Adrenal gland (tissue), 12 donors: ENCODE measurements around the gene PIMREG. TPM values are rescaled to one million over a fixed set of nuclear protein-coding genes. Genes with fewer than 3 reads are reported as not detected.

Experiments used
- DNase-seq, 7 donors: peaks; one replicate each; pipeline ENCODE4 v3.0.0-alpha.2; 2019 to 2020
- H3K27ac ChIP-seq, 5 donors: fragments of 200-600 bp; sonication (generic) in 4 of 5; 1 replicate in 3 of 5; 2 replicates in 2 of 5; pipeline versions ENCODE4 v1.5.1 to v1.8.0; 2016 to 2020; ENCODE audit warnings: mild to moderate bottlenecking in 1 of 5
- H3K27me3 ChIP-seq: fragments of 200-600 bp; 2 replicates; pipeline ENCODE4 v1.8.0; 2021
- H3K36me3 ChIP-seq, 2 donors: fragments of 200-600 bp; replicated peaks in 1 of 2; 1 replicate in 1 of 2; 2 replicates in 1 of 2; pipeline versions ENCODE4 v1.5.1 to v1.8.0; 2018 to 2022
- H3K4me1 ChIP-seq, 2 donors: fragments of 200-600 bp; replicated peaks in 1 of 2; 1 replicate in 1 of 2; 2 replicates in 1 of 2; pipeline versions ENCODE4 v1.5.1 to v1.8.0; 2018 to 2021
- H3K4me3 ChIP-seq, 4 donors: fragments of 200-600 bp; sonication (generic) in 3 of 4; one replicate each; pipeline ENCODE4 v1.5.1; 2016 to 2018
- H3K9me3 ChIP-seq, 3 donors: fragments of 200-600 bp; sonication (generic) in 1 of 3; replicated peaks in 1 of 3; 1 replicate in 2 of 3; 2 replicates in 1 of 3; pipeline versions ENCODE4 v1.5.1 to v1.8.0; 2016 to 2021
- POLR2A ChIP-seq, 2 donors: fragments of 450-650 bp; IDR thresholded peaks; one replicate each; pipeline ENCODE4 v1.6.1; 2017; ENCODE audit warnings: antibody characterized with exemption in 2 of 2, mild to moderate bottlenecking in 2 of 2, moderate library complexity in 1 of 2
- WGBS, 4 donors: extraction: QIAGEN DNeasy Blood & Tissue Kit in 2 of 4; methylation state at CpG; one replicate each; pipeline versions ENCODE4 v1.1.5 to v1.1.7; 2013 to 2017; 5-methylcytosine and 5-hydroxymethylcytosine counted together
- intact Hi-C, 2 donors: fragments of 100-400 bp; cut with DNase I; formaldehyde crosslinking; loops; one replicate each; pipeline versions ENCODE4 v1.14.1 to v1.15.0; 2022 to 2023
- polyA plus RNA-seq, 3 donors: library from polyadenylated mRNA; stranded (reverse); fragments of 200-250 nt in 2 of 3; fragments of 350-450 nt in 1 of 3; fragmentation: Illumina TruSeq in 1 of 3; extraction: RNeasy Lipid Tissue Mini Kit (QIAGEN cat#74804) in 1 of 3; gene quantifications; one replicate each; pipeline ENCODE4 v1.2.3, GENCODE V29; 2013 to 2014
- total RNA-seq, 9 donors: library from RNA; depleted of rRNA in 4 of 9; stranded (reverse); fragments of >200 nt in 4 of 9; fragments of 120-200 nt in 1 of 9; fragmentation: NEBNext Ultra II Directional in 1 of 9; extraction: Animal tissue kit (Norgen Biotek cat#: 25700) in 1 of 9; gene quantifications; one replicate each; pipeline versions ENCODE4 v1.1.0 to v1.2.4, GENCODE V29; 2013 to 2023
- TF ChIP-seq, protein P1 (sequence below), 6 experiments: fragments of 450-650 bp in 4 of 6; fragments of 200-600 bp in 2 of 6; sonication (generic) in 1 of 6; IDR thresholded peaks; 1 replicate in 5 of 6; 2 replicates in 1 of 6; pipeline versions ENCODE4 v1.5.1 to v1.8.0; 2016 to 2021; ENCODE audit warnings: antibody characterized with exemption in 6 of 6, mild to moderate bottlenecking in 2 of 6, moderate library complexity in 1 of 6
- donor health status: healthy with polysubstance abuse.
- donor health status: Bipolar disorder and iron deficiency.
- donor health status: DM: yes; HTN: yes; CAD: no.
- donor health status: DM: no; HTN: no; CAD: no.
- donor health status: DM: no; HTN: no; CAD: no.
- donor health status: DM: yes; HTN: yes; CAD: no.

PIMREG gene
- total and polyA plus RNA-seq, 12 donors, result 0.72 to 8.4 (median 2.5) TPM

DNA sequence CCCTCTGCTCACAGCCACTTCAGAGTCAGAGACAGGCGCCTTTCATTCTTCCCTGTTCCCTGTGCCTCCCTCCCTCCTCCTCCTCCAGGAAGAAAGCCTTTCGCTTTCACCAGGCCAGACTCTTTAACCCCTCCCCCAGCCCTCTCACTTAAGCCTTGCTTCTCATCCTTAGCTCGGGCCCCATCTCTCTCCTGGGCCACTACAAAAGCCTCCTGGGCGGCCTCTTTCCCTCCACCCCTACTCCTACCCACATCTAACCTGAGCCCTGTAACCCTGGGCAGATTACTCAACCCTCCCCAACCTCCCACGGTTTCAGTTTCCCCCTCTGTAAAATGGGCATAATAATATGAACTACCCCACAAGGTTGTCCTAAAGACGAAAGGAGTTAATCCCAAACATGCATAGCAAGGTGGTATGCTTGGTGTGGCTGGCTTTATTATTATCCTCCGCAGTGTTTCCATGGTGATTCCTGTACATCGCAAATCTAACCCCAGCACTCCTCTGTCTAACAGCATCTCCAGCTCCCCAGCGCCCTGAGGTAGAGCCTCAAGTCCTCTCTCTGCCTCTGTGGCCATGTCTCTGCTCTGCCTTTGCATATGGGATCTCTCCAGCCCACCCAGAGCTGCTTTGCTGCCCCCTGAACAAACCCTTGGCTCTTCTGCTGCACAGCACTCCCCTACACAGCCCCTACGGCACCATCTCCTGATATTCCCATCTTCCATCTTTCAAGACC, 17.7 kb downstream of the PIMREG start:
- WGBS, 4 donors, result 86 to 91% (median 88%) methylated on average over 10 of the region's 10 CpGs
- intact Hi-C loops, result no loop called here
- no peak for TF ChIP-seq POLR2A (IDR thresholded peaks at IDR 0.05)
- TF ChIP-seq, protein P1, sequence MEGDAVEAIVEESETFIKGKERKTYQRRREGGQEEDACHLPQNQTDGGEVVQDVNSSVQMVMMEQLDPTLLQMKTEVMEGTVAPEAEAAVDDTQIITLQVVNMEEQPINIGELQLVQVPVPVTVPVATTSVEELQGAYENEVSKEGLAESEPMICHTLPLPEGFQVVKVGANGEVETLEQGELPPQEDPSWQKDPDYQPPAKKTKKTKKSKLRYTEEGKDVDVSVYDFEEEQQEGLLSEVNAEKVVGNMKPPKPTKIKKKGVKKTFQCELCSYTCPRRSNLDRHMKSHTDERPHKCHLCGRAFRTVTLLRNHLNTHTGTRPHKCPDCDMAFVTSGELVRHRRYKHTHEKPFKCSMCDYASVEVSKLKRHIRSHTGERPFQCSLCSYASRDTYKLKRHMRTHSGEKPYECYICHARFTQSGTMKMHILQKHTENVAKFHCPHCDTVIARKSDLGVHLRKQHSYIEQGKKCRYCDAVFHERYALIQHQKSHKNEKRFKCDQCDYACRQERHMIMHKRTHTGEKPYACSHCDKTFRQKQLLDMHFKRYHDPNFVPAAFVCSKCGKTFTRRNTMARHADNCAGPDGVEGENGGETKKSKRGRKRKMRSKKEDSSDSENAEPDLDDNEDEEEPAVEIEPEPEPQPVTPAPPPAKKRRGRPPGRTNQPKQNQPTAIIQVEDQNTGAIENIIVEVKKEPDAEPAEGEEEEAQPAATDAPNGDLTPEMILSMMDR (IDR thresholded peaks at IDR 0.05), result no peak

DNA sequence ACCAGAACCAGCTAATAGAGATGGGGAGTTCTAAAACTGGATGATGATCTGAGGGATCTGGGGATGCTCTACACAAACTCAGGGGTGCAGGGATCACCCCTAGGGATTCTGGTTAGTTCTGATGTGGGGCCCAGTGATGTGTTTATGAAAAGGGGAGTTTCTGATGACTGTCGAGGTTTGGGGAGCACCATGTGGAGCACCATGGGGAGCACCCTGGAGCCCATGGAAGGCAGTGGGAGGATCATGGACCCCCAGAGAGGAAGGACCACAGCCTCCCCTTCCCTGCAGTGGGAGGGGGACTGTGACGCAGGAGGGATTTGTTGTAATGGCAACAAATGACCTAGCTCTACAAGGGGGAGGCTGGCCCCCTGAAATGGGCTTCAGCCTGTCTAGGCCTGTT, 18.4 kb downstream of the PIMREG start:
- TF ChIP-seq POLR2A (IDR thresholded peaks at IDR 0.05), result no peak
- TF ChIP-seq, protein P1 (IDR thresholded peaks at IDR 0.05), result no peak
- peaks cover 1 to 7% of the 10 kb centered on the region in 2 donors for H3K4me1 ChIP-seq
- no peaks in the 10 kb centered on the region for H3K9me3 ChIP-seq
- no peaks in the 10 kb centered on the region for H3K27me3 ChIP-seq
- intact Hi-C loops, result no loop called here
- no peak overlapping the region for H3K27ac ChIP-seq
- H3K4me3 ChIP-seq, result no peak overlapping the region
- DNase-seq, result no peak
- WGBS, 4 donors, result 86 to 95% (median 90%) methylated on average over 2 of the region's 2 CpGs
- H3K36me3 ChIP-seq, result no peaks in the 10 kb centered on the region

More for the DNA sequence above, 17.7 kb downstream of the PIMREG start:
- H3K36me3 ChIP-seq, result no peaks in the 10 kb centered on the region
- H3K27ac ChIP-seq, result no peak overlapping the region
- peaks cover 8 to 14% of the 10 kb centered on the region in 2 donors for H3K4me1 ChIP-seq
- H3K9me3 ChIP-seq, result no peaks in the 10 kb centered on the region
- no peaks in the 10 kb centered on the region for H3K27me3 ChIP-seq
- DNase-seq, result no peak
- no peak overlapping the region for H3K4me3 ChIP-seq

DNA sequence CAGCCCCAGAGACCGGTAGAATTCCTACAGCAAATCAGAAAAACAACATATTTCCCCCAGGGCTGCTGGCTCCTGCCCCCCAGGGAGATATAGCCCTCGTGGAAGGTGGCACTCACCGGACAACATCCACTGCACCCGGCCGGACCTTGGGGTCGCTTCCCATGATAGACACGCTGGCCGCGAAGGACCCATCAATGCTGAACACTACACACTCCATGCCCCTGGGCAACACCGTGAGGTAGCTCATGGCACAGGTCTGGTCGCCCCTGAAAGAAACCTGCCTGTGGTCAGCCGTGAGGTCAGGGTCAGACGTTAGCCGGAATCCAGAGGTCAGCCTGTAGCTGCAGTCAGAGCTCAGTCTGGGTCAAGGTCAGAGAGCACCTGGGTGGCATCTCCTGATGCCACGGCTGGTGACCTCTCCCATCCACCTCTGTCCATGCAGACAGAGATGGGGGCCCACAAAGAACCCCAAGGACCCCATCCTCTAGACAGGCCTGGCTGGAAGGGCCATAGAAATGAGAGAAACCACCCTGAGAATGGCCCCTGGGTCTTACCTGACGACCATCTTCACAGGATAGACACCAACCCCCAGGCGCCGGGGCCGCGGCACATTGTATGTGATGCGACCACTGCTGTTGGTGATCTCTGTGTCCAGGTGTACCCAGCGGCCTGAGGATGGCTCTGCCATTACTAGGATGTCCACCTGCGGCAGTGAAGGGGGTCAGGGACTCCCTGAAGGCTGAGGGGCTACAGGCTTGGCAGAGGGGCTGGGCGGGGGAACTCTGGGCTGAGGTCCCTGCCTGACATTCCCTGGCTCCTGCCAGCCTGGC, 19.6 kb downstream of the PIMREG start:
- intact Hi-C loops, result no loop called here
- Histone ChIP-seq H3K4me3 (no peak overlapping the region), H3K4me1 (no peaks in the 10 kb centered on the region), H3K27me3 (no peaks in the 10 kb centered on the region), H3K36me3 (no peaks in the 10 kb centered on the region), H3K27ac (no peak overlapping the region), H3K9me3 (no peaks in the 10 kb centered on the region)
- WGBS, 4 donors, result 87 to 94% (median 91%) methylated on average over 9 to 24 of the region's 24 CpGs
- TF ChIP-seq POLR2A (IDR thresholded peaks at IDR 0.05), result no peak
- TF ChIP-seq, protein P1 (IDR thresholded peaks at IDR 0.05), result no peak
- DNase-seq, result no peak

DNA sequence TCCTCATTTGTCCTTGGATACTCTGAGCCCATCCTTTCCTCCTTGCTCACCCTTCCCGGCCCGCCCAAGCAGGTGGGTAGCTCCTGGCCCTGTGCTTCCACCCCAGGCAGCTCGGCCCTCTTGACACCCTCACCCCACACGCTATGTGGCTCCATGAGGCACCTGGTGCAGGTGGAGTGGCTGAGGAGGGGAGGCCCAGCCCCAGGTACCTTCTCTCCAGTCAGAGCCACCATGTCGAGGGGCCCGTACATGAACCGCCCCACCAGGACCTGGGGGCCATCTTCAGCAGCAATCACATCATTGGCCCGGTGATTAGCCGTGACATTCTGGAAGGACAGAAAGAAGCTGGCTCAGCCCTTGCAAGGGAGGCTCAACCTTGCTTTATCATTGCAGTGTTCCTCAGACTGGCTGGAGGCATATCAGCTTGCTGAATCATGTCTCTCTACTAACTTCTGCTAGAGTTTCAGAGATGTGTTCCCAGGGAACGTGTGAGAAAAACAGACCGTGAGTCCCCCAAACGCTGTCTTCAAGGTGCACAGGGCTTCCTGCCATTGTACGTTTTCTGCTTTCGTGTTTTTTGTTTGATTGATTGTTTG, 20.3 kb downstream of the PIMREG start:
- TF ChIP-seq, protein P1 (IDR thresholded peaks at IDR 0.05), result no peak
- no peak for TF ChIP-seq POLR2A (IDR thresholded peaks at IDR 0.05)
- H3K36me3 ChIP-seq, result no peaks in the 10 kb centered on the region

More for the DNA sequence above, 20.3 kb downstream of the PIMREG start:
- WGBS, 4 donors, result 80 to 89% (median 85%) methylated on average over 5 to 14 of the region's 14 CpGs
- Histone ChIP-seq H3K4me3 (no peak overlapping the region), H3K27ac (no peak overlapping the region), H3K4me1 (no peaks in the 10 kb centered on the region), H3K9me3 (no peaks in the 10 kb centered on the region), H3K27me3 (no peaks in the 10 kb centered on the region)
- intact Hi-C loops, result no loop called here
- no peak for DNase-seq
